Measurements from ENCODE around the gene EMC1. TPM values are rescaled to one million over a fixed set of nuclear protein-coding genes. Genes with fewer than 3 reads are reported as not detected.

The EMC1 gene
- total and polyA plus RNA-seq, 2 donors (not counting 1 experiment from before 2014, with no cell fraction given) = 25.8 to 45.5 TPM

DNA sequence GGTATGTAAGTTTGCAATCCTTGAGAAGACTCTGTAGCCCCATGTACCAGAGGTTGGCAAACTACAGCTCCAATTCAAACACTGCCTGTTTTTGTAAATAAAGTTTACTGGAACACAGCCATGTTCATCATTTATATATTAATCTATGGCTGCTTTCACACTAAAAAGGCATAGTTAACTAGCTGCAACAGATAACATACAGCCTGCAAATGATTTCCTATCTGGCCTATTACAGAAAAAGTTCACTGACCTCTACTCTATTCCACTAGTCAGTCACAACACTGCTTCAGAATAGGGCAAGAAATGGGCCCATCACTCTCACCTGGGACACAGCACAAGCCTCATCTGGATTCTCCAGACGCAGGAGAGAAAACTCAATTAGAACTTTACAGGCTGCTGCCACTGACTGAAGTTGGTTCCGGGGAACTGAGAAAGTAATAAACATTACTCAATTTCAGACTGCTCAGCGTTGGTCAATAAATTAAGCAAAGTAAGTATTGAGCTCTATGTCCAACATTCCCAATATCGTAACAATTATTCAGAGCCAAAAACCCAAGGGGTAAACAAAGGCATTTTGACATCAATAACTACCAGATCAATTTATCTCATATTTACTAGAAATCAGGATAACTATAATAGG lies 51.9 kb downstream of the EMC1 start:
- no peaks in the 10 kb centered on the region for H3K4me1 ChIP-seq (ENCODE audit: control insufficient read depth in 2 of 2, insufficient read depth in 2 of 2, low read length in 2 of 2)
- Mint-ChIP-seq H3K27ac (no peak overlapping the region), H3K9me3 (ENCODE audit: insufficient read depth) (no peaks in the 10 kb centered on the region), H3K4me3 (no peak overlapping the region), H3K4me1 (peaks cover 13% of the 10 kb centered on the region), H3K27me3 (no peaks in the 10 kb centered on the region)
- TF ChIP-seq, protein P1, sequence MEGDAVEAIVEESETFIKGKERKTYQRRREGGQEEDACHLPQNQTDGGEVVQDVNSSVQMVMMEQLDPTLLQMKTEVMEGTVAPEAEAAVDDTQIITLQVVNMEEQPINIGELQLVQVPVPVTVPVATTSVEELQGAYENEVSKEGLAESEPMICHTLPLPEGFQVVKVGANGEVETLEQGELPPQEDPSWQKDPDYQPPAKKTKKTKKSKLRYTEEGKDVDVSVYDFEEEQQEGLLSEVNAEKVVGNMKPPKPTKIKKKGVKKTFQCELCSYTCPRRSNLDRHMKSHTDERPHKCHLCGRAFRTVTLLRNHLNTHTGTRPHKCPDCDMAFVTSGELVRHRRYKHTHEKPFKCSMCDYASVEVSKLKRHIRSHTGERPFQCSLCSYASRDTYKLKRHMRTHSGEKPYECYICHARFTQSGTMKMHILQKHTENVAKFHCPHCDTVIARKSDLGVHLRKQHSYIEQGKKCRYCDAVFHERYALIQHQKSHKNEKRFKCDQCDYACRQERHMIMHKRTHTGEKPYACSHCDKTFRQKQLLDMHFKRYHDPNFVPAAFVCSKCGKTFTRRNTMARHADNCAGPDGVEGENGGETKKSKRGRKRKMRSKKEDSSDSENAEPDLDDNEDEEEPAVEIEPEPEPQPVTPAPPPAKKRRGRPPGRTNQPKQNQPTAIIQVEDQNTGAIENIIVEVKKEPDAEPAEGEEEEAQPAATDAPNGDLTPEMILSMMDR (IDR thresholded peaks at IDR 0.05) = no peak
- no peak for TF ChIP-seq EZH2 (IDR thresholded peaks at IDR 0.05; ENCODE audit: borderline replicate concordance, insufficient read depth, low read depth, low read length, poor library complexity, severe bottlenecking)
- no peak for ATAC-seq (ENCODE audit: low read depth)
- H3K4me2 ChIP-seq (replicated peaks; ENCODE audit: low read depth, low read length, poor library complexity, severe bottlenecking) = no peak overlapping the region
- intact Hi-C loops (cut with micrococcal nuclease) = no loop called here
- H3K9ac ChIP-seq (ENCODE audit: low read length) = no peak overlapping the region
- H3K9me3 ChIP-seq (ENCODE audit: control extremely low read depth in 1 of 3, control insufficient read depth in 2 of 3, insufficient read depth in 1 of 3, low read length in 2 of 3) = no peaks in the 10 kb centered on the region
- CTCF ChIA-PET = interaction anchor here (0.6 to 1.6 kb wide), 5 partner anchors 9 to 1865 kb away, joined by 3 to 4 read pairs (median 3); no protein-coding TSS in a partner anchor
- 80% methylated on average over 1 of the region's 4 CpGs for WGBS (ENCODE audit: insufficient coverage)
- H4K20me1 ChIP-seq (ENCODE audit: control insufficient read depth, insufficient read depth, low read length, poor library complexity, severe bottlenecking) = peaks cover 49% of the 10 kb centered on the region
- no peak overlapping the region for H3K27ac ChIP-seq (ENCODE audit: low read length in 2 of 2)
- POLR2A ChIA-PET = no interaction called here
- no peak overlapping the region for H3K4me3 ChIP-seq (ENCODE audit: control extremely low read depth in 1 of 5, extremely low read depth in 1 of 5, insufficient read depth in 1 of 5, low read depth in 2 of 5, low read length in 4 of 5)
- H3K36me3 ChIP-seq (replicated peaks in 1 of 2; ENCODE audit: control extremely low read depth in 1 of 2, control insufficient read depth in 1 of 2, extremely low read depth in 1 of 2, insufficient read depth in 2 of 2, low read length in 1 of 2) = peaks cover 22 to 60% of the 10 kb centered on the region in 2 experiments
- H3K27me3 ChIP-seq (replicated peaks in 1 of 4; ENCODE audit: control extremely low read depth in 1 of 4, control insufficient read depth in 3 of 4, insufficient read depth in 4 of 4, low read length in 3 of 4) = no peaks in the 10 kb centered on the region
- H3K79me2 ChIP-seq (ENCODE audit: control insufficient read depth, insufficient read depth, low read length) = peaks cover 60% of the 10 kb centered on the region
- no peak overlapping the region for H2AFZ ChIP-seq (ENCODE audit: insufficient read depth, low read depth, low read length, poor library complexity, severe bottlenecking)
- no peak for DNase-seq

DNA sequence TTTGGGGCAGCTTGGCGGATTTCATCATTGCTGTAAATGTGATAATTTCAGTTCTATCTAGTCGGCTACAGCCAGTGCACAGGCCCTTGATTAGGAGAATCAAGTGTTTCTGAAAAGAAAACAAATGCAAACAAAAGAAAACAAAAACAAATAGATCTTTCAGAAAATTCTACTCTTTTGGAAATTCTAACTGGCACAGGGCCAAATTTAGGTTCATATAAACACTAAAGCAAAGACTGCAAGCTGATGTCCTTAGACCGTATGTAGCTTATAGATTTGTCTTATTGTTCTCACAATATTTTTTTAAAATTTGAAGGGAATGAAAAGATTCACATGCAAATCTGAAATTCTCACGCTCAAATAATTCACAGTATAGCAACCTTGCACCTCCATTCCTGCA lies 52.5 kb downstream of the EMC1 start:
- TF ChIP-seq, protein P1 (IDR thresholded peaks at IDR 0.05) = no peak
- no peak for TF ChIP-seq EZH2 (IDR thresholded peaks at IDR 0.05; ENCODE audit: borderline replicate concordance, insufficient read depth, low read depth, low read length, poor library complexity, severe bottlenecking)
- Mint-ChIP-seq H3K9me3 (ENCODE audit: insufficient read depth) (no peaks in the 10 kb centered on the region), H3K27me3 (no peaks in the 10 kb centered on the region), H3K4me3 (no peak overlapping the region), H3K27ac (no peak overlapping the region), H3K4me1 (peaks cover 11% of the 10 kb centered on the region)
- H3K9me3 ChIP-seq (ENCODE audit: control extremely low read depth in 1 of 3, control insufficient read depth in 2 of 3, insufficient read depth in 1 of 3, low read length in 2 of 3) = no peaks in the 10 kb centered on the region
- H3K36me3 ChIP-seq (replicated peaks in 1 of 2; ENCODE audit: control extremely low read depth in 1 of 2, control insufficient read depth in 1 of 2, extremely low read depth in 1 of 2, insufficient read depth in 2 of 2, low read length in 1 of 2) = peaks cover 23 to 66% of the 10 kb centered on the region in 2 experiments
- no peaks in the 10 kb centered on the region for H3K27me3 ChIP-seq (replicated peaks in 1 of 4; ENCODE audit: control extremely low read depth in 1 of 4, control insufficient read depth in 3 of 4, insufficient read depth in 4 of 4, low read length in 3 of 4)
- peaks cover 55% of the 10 kb centered on the region for H3K79me2 ChIP-seq (ENCODE audit: control insufficient read depth, insufficient read depth, low read length)
- no peak for DNase-seq
- no peaks in the 10 kb centered on the region for H3K4me1 ChIP-seq (ENCODE audit: control insufficient read depth in 2 of 2, insufficient read depth in 2 of 2, low read length in 2 of 2)
- ATAC-seq (ENCODE audit: low read depth) = no peak
- ChIA-PET POLR2A (no interaction called here), CTCF (interaction anchor here (0.9 to 1.6 kb wide), 3 partner anchors 8 to 42 kb away, joined by 3 to 4 read pairs (median 4); no protein-coding TSS in a partner anchor)
- no peak overlapping the region for H3K4me3 ChIP-seq (ENCODE audit: control extremely low read depth in 1 of 5, extremely low read depth in 1 of 5, insufficient read depth in 1 of 5, low read depth in 2 of 5, low read length in 4 of 5)
- no peak overlapping the region for H3K27ac ChIP-seq (ENCODE audit: low read length in 2 of 2)
- no peak overlapping the region for H3K9ac ChIP-seq (ENCODE audit: low read length)
- no peak overlapping the region for H3K4me2 ChIP-seq (replicated peaks; ENCODE audit: low read depth, low read length, poor library complexity, severe bottlenecking)
- no peak overlapping the region for H2AFZ ChIP-seq (ENCODE audit: insufficient read depth, low read depth, low read length, poor library complexity, severe bottlenecking)
- intact Hi-C loops (cut with micrococcal nuclease) = no loop called here
- peaks cover 45% of the 10 kb centered on the region for H4K20me1 ChIP-seq (ENCODE audit: control insufficient read depth, insufficient read depth, low read length, poor library complexity, severe bottlenecking)
- WGBS (ENCODE audit: insufficient coverage) = 80% methylated on average over 1 of the region's 4 CpGs

All from B cell (primary cell).